WTC11 (cell line): ENCODE results near the gene DOK5. TPM values are rescaled to one million over a fixed set of nuclear protein-coding genes. Genes with fewer than 3 reads are reported as not detected.

ENCODE experiments used
- ATAC-seq: fragments of 200-7000 bp; cut with Tn5 transposase; 2 replicates; pipeline ENCODE4 v1.10.0; 2021; ENCODE audit warnings: mild to moderate bottlenecking, moderate library complexity
- CTCF ChIA-PET: fragments of 300-600 bp; sonication (Branson Sonifier 250); formaldehyde crosslinking; loops from one replicate; lab custom pipeline; 2021; ENCODE audit warnings: antibody characterized with exemption; lab: Charles Lee
- POLR2A ChIA-PET: fragments of 350-600 bp; sonication (Branson Sonifier 250); formaldehyde crosslinking; loops from one replicate; lab custom pipeline; 2021; ENCODE audit warnings: antibody characterized with exemption; lab: Charles Lee
- DNase-seq: peaks from one replicate; pipeline ENCODE4 v3.0.0; 2021; ENCODE audit warnings: low spot score
- H3K27ac Mint-ChIP-seq: 2 replicates; pipeline ENCODE4 v1.8.0; 2021; ENCODE audit warnings: mixed read lengths
- H3K27me3 Mint-ChIP-seq: 2 replicates; pipeline ENCODE4 v1.8.0; 2021; ENCODE audit warnings: low read depth, mild to moderate bottlenecking, moderate library complexity, mixed read lengths
- H3K36me3 Mint-ChIP-seq: 2 replicates; pipeline ENCODE4 v1.8.0; 2021; ENCODE audit warnings: mixed read lengths
- H3K4me1 Mint-ChIP-seq: 2 replicates; pipeline ENCODE4 v1.8.0; 2022; ENCODE audit warnings: mixed read lengths
- H3K4me3 Mint-ChIP-seq: 2 replicates; pipeline ENCODE4 v1.8.0; 2021; ENCODE audit warnings: mild to moderate bottlenecking, moderate library complexity, mixed read lengths
- H3K9me3 Mint-ChIP-seq: 2 replicates; pipeline ENCODE4 v1.8.0; 2021; ENCODE audit warnings: mixed read lengths
- EMX1 ChIP-seq: fragments of 250-450 bp; sonication (Bioruptor Pico); IDR thresholded peaks from 2 replicates; pipeline ENCODE4 v1.8.0; 2021; ENCODE audit warnings: mild to moderate bottlenecking
- ESRRA ChIP-seq: sonication (generic); formaldehyde crosslinking; IDR thresholded peaks from 2 replicates; pipeline ENCODE4 v1.8.1; 2022; ENCODE audit warnings: mild to moderate bottlenecking, missing genetic modification reagents, borderline replicate concordance
- ETV6 ChIP-seq: sonication (generic); formaldehyde crosslinking; IDR thresholded peaks from 2 replicates; pipeline ENCODE4 v1.8.1; 2022; ENCODE audit warnings: mild to moderate bottlenecking, missing genetic modification reagents
- JUN ChIP-seq: sonication (generic); formaldehyde crosslinking; IDR thresholded peaks from 2 replicates; pipeline ENCODE4 v1.8.0; 2023; ENCODE audit warnings: mild to moderate bottlenecking, missing genetic modification reagents
- MXD4 ChIP-seq: fragments of 250-450 bp; sonication (Bioruptor Pico); IDR thresholded peaks from 2 replicates; pipeline ENCODE4 v1.8.0; 2021; ENCODE audit warnings: mild to moderate bottlenecking, moderate library complexity, borderline replicate concordance
- NR1H2 ChIP-seq: sonication (generic); formaldehyde crosslinking; IDR thresholded peaks from 2 replicates; pipeline ENCODE4 v1.9.0; 2021; ENCODE audit warnings: mild to moderate bottlenecking, moderate library complexity, missing genetic modification reagents
- NR2C2 ChIP-seq: sonication (generic); formaldehyde crosslinking; IDR thresholded peaks from 2 replicates; pipeline ENCODE4 v1.8.0; 2022; ENCODE audit warnings: mild to moderate bottlenecking, missing genetic modification reagents
- RORB ChIP-seq: fragments of 250-450 bp; sonication (Bioruptor Pico); IDR thresholded peaks from 2 replicates; pipeline ENCODE4 v1.9.0; 2021; ENCODE audit warnings: mild to moderate bottlenecking
- SMAD3 ChIP-seq: sonication (generic); formaldehyde crosslinking; IDR thresholded peaks from 2 replicates; pipeline ENCODE4 v1.8.0; 2022; ENCODE audit warnings: missing genetic modification reagents, mild to moderate bottlenecking, borderline replicate concordance
- ZNF416 ChIP-seq: fragments of 250-450 bp; sonication (Bioruptor Pico); IDR thresholded peaks from 2 replicates; pipeline ENCODE4 v1.9.0; 2021; ENCODE audit warnings: mild to moderate bottlenecking, inconsistent platforms
- ZNF671 ChIP-seq: fragments of 250-450 bp; sonication (Bioruptor Pico); IDR thresholded peaks from 2 replicates; pipeline ENCODE4 v1.8.0; 2021; ENCODE audit warnings: mild to moderate bottlenecking
- total RNA-seq: library from RNA; stranded (reverse); gene quantifications from 3 replicates; pipeline ENCODE4 v1.2.3, GENCODE V29; 2021
- TF ChIP-seq, protein P1 (sequence below): sonication (generic); formaldehyde crosslinking; conservative IDR thresholded peaks from 2 replicates; pipeline ENCODE4 v1.8.1; 2023; ENCODE audit warnings: mild to moderate bottlenecking, low read depth, missing genetic modification reagents, moderate library complexity
- TF ChIP-seq, protein P2 (sequence below): sonication (generic); formaldehyde crosslinking; IDR thresholded peaks from 2 replicates; pipeline ENCODE4 v1.8.1; 2022; ENCODE audit warnings: mild to moderate bottlenecking, moderate library complexity, missing genetic modification reagents
- TF ChIP-seq, protein P3 (sequence below): fragments of 250-450 bp; sonication (Bioruptor Pico); IDR thresholded peaks from 2 replicates; pipeline ENCODE4 v1.9.0; 2021; ENCODE audit warnings: mild to moderate bottlenecking, borderline replicate concordance
- TF ChIP-seq, protein P4 (sequence below): sonication (generic); formaldehyde crosslinking; IDR thresholded peaks from 2 replicates; pipeline ENCODE4 v1.8.1; 2022; ENCODE audit warnings: low read depth, missing genetic modification reagents, borderline replicate concordance

The DOK5 gene
- total RNA-seq, 1 experiment from 2014 or later = 10.1 TPM

DNA sequence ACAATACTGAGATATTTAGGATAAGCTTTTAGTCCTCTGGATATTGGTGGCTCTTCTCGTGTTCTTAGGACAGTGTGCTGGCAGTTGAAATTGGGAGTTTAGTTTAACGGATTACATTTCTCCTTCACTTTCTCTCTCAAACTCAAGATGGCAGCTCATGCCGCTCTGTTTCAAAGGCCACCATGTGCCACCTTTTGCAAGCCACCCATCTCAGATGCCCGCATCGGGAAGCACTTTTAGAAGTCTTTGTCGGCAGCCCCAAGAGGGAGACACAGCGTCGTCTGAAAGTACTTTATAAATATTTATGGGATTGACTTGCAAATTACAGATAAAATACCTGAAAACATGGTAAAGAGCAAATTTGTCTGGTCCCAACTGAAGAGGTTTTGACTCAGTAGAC, 73.5 kb downstream of the DOK5 start:
- Mint-ChIP-seq H3K36me3 (peaks cover 11% of the 10 kb centered on the region), H3K4me3 (no peak overlapping the region), H3K27ac (no peak overlapping the region)
- POLR2A ChIA-PET = interaction anchor here (0.5 to 0.6 kb wide), 2 partner anchors 23 to 25 kb away, joined by 4 to 7 read pairs; no protein-coding TSS in a partner anchor
- no peak for TF ChIP-seq NR2C2
- TF ChIP-seq ETV6 (CRISPR knock-in tag) = no peak
- TF ChIP-seq, protein P1, sequence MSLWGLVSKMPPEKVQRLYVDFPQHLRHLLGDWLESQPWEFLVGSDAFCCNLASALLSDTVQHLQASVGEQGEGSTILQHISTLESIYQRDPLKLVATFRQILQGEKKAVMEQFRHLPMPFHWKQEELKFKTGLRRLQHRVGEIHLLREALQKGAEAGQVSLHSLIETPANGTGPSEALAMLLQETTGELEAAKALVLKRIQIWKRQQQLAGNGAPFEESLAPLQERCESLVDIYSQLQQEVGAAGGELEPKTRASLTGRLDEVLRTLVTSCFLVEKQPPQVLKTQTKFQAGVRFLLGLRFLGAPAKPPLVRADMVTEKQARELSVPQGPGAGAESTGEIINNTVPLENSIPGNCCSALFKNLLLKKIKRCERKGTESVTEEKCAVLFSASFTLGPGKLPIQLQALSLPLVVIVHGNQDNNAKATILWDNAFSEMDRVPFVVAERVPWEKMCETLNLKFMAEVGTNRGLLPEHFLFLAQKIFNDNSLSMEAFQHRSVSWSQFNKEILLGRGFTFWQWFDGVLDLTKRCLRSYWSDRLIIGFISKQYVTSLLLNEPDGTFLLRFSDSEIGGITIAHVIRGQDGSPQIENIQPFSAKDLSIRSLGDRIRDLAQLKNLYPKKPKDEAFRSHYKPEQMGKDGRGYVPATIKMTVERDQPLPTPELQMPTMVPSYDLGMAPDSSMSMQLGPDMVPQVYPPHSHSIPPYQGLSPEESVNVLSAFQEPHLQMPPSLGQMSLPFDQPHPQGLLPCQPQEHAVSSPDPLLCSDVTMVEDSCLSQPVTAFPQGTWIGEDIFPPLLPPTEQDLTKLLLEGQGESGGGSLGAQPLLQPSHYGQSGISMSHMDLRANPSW (CRISPR knock-in tag) = no peak
- TF ChIP-seq EMX1 (CRISPR knock-in tag) = no peak
- TF ChIP-seq, all 79 proteins: peak for 0
- DNase-seq (no peak), ATAC-seq (no peak)
- peaks cover 15% of the 10 kb centered on the region for H3K4me1 Mint-ChIP-seq
- H3K27me3 Mint-ChIP-seq = no peaks in the 10 kb centered on the region
- peaks cover 13% of the 10 kb centered on the region for H3K9me3 Mint-ChIP-seq
- CTCF ChIA-PET = no interaction called here

DNA sequence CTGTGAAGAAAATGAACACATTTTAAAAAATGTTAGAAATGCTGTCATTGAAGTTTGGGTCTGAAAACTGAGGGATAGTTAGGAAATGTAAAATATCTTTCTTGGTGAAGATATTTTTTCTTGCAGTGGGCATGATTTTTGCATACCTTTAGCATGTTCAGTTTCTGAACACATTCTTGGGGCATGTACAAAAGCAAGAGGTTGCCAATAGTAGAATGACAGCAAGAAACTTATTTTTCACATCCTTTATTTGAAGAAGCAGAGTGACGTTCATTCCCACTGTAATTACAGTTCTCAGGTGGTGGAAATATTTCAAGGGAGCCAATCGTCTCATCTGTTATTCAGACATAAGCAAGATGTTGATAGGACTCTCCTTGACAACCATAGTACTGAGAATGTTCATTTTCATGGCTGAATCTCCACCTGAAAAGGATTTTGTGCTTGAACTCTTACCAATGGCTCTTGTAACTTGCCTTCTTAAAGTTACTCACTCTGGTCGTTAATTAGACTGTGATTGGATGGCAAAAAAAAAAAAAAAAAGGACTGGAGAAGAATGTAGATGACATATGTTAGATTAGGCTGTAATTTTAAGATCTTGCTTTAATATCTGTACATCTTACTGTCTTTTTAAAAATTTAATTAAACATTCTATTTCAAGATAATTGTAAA, 74.4 kb downstream of the DOK5 start:
- TF ChIP-seq MXD4 (CRISPR knock-in tag) (no peak), JUN (CRISPR knock-in tag) (no peak)
- TF ChIP-seq, all 79 proteins: peak for 0
- ChIA-PET CTCF (no interaction called here), POLR2A (no interaction called here)
- peaks cover 24% of the 10 kb centered on the region for H3K4me1 Mint-ChIP-seq
- H3K9me3 Mint-ChIP-seq = peaks cover 5% of the 10 kb centered on the region
- no peak overlapping the region for H3K27ac Mint-ChIP-seq
- H3K4me3 Mint-ChIP-seq = no peak overlapping the region
- ATAC-seq (no peak), DNase-seq (no peak)
- H3K27me3 Mint-ChIP-seq = no peaks in the 10 kb centered on the region
- peaks cover 5% of the 10 kb centered on the region; the same call in 1 of the 2 replicates for H3K36me3 Mint-ChIP-seq

DNA sequence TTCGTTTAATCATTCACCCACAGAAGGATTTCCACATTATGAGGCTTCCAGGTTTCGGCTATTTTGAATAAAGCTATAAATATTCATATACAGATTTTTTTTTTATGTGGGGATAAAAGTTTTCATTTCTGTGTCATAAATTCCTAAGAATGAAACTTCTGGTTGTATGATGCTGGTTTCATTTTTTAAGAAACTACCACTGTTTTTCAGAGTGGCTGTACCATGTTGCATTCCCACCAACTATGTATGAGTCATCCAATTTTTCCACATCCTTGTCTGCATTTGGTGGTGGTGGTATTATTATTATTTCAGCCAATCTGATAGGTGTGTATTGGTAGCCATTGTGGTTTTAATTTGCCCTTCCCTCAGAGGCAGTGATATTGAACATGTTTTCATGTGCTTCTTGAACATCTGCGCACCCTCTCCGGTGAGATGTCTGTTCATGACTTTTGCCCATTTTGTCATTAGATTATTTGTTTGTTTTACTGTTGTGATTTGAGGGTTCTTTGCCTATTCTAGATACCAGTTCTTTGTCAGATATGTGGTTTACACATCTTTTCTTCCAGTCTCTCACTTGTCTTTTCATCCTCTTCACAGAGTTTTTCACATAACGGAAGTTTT, 75.5 kb downstream of the DOK5 start:
- no peaks in the 10 kb centered on the region for H3K36me3 Mint-ChIP-seq
- ChIA-PET CTCF (no interaction called here), POLR2A (no interaction called here)
- DNase-seq = no peak
- no peaks in the 10 kb centered on the region for H3K27me3 Mint-ChIP-seq
- peaks cover 26% of the 10 kb centered on the region for H3K4me1 Mint-ChIP-seq
- H3K9me3 Mint-ChIP-seq = no peaks in the 10 kb centered on the region
- ATAC-seq = no peak
- TF ChIP-seq, protein P2, sequence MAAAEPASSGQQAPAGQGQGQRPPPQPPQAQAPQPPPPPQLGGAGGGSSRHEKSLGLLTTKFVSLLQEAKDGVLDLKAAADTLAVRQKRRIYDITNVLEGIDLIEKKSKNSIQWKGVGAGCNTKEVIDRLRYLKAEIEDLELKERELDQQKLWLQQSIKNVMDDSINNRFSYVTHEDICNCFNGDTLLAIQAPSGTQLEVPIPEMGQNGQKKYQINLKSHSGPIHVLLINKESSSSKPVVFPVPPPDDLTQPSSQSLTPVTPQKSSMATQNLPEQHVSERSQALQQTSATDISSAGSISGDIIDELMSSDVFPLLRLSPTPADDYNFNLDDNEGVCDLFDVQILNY (CRISPR knock-in tag) = no peak
- TF ChIP-seq, protein P3, sequence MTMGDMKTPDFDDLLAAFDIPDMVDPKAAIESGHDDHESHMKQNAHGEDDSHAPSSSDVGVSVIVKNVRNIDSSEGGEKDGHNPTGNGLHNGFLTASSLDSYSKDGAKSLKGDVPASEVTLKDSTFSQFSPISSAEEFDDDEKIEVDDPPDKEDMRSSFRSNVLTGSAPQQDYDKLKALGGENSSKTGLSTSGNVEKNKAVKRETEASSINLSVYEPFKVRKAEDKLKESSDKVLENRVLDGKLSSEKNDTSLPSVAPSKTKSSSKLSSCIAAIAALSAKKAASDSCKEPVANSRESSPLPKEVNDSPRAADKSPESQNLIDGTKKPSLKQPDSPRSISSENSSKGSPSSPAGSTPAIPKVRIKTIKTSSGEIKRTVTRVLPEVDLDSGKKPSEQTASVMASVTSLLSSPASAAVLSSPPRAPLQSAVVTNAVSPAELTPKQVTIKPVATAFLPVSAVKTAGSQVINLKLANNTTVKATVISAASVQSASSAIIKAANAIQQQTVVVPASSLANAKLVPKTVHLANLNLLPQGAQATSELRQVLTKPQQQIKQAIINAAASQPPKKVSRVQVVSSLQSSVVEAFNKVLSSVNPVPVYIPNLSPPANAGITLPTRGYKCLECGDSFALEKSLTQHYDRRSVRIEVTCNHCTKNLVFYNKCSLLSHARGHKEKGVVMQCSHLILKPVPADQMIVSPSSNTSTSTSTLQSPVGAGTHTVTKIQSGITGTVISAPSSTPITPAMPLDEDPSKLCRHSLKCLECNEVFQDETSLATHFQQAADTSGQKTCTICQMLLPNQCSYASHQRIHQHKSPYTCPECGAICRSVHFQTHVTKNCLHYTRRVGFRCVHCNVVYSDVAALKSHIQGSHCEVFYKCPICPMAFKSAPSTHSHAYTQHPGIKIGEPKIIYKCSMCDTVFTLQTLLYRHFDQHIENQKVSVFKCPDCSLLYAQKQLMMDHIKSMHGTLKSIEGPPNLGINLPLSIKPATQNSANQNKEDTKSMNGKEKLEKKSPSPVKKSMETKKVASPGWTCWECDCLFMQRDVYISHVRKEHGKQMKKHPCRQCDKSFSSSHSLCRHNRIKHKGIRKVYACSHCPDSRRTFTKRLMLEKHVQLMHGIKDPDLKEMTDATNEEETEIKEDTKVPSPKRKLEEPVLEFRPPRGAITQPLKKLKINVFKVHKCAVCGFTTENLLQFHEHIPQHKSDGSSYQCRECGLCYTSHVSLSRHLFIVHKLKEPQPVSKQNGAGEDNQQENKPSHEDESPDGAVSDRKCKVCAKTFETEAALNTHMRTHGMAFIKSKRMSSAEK (CRISPR knock-in tag) = no peak
- no peak for TF ChIP-seq NR1H2 (CRISPR knock-in tag)
- TF ChIP-seq ZNF671 (CRISPR knock-in tag) = no peak
- TF ChIP-seq RORB (CRISPR knock-in tag) = no peak
- TF ChIP-seq SMAD3 = no peak
- no peak for TF ChIP-seq ESRRA (CRISPR knock-in tag)
- TF ChIP-seq ZNF416 (CRISPR knock-in tag) = no peak
- TF ChIP-seq, protein P4, sequence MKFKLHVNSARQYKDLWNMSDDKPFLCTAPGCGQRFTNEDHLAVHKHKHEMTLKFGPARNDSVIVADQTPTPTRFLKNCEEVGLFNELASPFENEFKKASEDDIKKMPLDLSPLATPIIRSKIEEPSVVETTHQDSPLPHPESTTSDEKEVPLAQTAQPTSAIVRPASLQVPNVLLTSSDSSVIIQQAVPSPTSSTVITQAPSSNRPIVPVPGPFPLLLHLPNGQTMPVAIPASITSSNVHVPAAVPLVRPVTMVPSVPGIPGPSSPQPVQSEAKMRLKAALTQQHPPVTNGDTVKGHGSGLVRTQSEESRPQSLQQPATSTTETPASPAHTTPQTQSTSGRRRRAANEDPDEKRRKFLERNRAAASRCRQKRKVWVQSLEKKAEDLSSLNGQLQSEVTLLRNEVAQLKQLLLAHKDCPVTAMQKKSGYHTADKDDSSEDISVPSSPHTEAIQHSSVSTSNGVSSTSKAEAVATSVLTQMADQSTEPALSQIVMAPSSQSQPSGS (CRISPR knock-in tag) = no peak
- H3K27ac Mint-ChIP-seq = no peak overlapping the region
- H3K4me3 Mint-ChIP-seq = no peak overlapping the region
